Measurements from ENCODE around the gene KCNJ16.

KCNJ16 gene

DNA sequence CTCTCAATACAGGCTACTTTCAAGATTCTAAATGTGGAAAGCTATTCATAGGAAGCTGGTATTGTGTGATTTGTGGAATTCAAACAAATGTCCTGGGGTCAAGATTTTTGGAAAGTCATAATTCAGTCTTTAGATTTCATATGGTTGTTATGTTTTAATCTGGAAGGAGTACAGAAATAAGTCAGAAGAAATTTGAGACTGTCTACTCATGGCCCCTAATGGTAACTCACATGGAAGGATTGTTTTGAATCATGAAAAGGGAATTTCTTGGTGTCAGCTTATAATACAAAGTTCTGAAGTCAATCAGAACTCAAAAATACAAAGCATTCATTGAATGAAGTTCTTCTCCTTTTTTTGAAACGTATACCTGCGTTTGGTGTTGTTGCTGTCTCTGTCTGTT lies 97.4 kb downstream of the KCNJ16 start:
- no peak for TF ChIP-seq CTCF (conservative IDR thresholded peaks at IDR 0.05; ENCODE audit: low read depth, low read length)
- no peak overlapping the region for H3K4me3 ChIP-seq (ENCODE audit: low read length)
- no peak for DNase-seq (ENCODE audit: low read depth)

GRCh38 chr17:70172923-70173322 lies 97.9 kb downstream of the KCNJ16 start:
- TF ChIP-seq CTCF (conservative IDR thresholded peaks at IDR 0.05; ENCODE audit: low read depth, low read length), result no peak
- no peak overlapping the region for H3K4me3 ChIP-seq (ENCODE audit: low read length)
- no peak for DNase-seq (ENCODE audit: low read depth)

GRCh38 chr17:70173681-70174080 lies 98.7 kb downstream of the KCNJ16 start:
- no peak for TF ChIP-seq CTCF (conservative IDR thresholded peaks at IDR 0.05; ENCODE audit: low read depth, low read length)
- no peak overlapping the region for H3K4me3 ChIP-seq (ENCODE audit: low read length)
- DNase-seq (ENCODE audit: low read depth), result no peak

DNA sequence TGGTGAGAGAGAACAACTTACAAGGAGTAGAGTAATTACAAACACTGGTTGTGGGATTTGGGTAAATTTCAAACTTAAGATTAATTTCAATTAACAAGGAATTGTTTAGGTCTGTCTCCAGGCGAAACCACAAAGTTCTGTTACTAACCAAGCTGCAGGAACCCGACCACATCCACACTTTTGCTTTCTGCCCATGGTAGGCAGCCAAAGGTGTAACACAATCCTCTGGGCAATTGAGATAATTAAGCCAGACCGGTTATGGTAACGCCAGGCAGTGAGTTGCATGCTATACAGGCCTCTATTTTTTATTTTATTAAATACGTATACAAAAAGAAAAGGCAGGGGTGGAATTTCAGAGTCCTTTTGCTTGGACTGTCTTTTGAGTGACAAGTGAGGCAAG lies 106.4 kb downstream of the KCNJ16 start:
- DNase-seq (ENCODE audit: low read depth), result no peak
- no peak overlapping the region for H3K4me3 ChIP-seq (ENCODE audit: low read length)
- no peak for TF ChIP-seq CTCF (conservative IDR thresholded peaks at IDR 0.05; ENCODE audit: low read depth, low read length)

DNA sequence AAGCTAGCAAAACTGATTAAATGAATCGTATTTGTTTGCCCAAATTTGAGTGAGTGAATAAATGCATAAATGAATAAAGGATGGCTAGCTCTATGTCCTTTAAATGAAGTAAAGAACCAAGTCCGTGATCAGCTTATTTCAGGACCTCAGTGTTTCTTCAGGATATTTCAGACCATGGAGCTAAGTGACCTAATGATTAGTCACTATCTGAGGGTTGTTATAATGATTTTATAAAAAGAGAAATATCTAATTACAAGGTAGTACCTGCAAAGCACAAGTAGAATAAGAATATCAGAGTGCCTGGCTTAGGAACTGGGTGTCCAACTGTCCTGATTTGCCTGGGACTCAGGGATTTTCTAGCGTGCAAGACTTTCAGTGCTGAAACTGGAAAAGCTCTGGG lies 106.8 kb downstream of the KCNJ16 start:
- no peak overlapping the region for H3K4me3 ChIP-seq (ENCODE audit: low read length)
- DNase-seq (ENCODE audit: low read depth), result no peak
- no peak for TF ChIP-seq CTCF (conservative IDR thresholded peaks at IDR 0.05; ENCODE audit: low read depth, low read length)

DNA sequence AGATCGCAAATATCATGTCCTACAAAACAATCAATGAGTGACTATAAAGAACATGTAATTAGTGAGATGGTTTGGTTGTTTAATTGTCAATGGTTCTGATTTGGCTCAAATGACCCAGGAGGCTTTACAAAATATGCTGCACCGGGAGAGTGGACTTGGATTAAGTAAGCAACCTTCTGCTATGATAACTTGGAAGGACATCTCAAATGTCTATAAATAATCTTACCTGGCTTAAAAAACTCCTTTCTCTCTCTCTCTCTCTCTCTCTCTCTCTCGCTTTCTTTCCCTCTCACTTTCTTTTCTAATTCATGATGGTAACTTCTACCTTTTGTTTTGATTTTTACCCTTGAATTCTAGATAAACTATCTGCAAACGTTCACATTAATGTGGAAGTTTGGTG lies 108.5 kb downstream of the KCNJ16 start:
- DNase-seq (ENCODE audit: low read depth), result no peak
- TF ChIP-seq CTCF (conservative IDR thresholded peaks at IDR 0.05; ENCODE audit: low read depth, low read length), result no peak
- H3K4me3 ChIP-seq (ENCODE audit: low read length), result no peak overlapping the region

DNA sequence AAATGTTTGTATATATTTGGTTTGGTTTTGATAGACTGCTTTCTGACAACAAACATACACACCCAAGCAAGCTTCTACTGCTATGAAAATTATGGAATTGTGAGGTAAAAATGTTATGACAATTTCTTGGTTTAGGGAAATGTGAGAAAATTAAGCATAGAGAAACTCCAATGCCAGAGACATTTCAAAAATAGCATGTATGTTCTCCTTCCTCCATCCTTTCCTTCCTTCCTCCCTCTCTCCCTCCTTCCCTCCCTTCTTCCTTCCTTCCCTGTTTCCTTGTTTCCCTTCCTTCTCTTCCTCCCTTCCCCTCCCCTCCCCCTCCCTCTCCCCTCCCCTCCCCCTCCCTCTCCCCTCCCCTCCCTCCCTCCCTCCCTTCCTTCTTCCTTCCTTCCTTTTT lies 109.2 kb downstream of the KCNJ16 start:
- H3K4me3 ChIP-seq (ENCODE audit: low read length), result no peak overlapping the region
- no peak for TF ChIP-seq CTCF (conservative IDR thresholded peaks at IDR 0.05; ENCODE audit: low read depth, low read length)
- no peak for DNase-seq (ENCODE audit: low read depth)
